B cell (primary cell): ENCODE results near the gene GDA. TPM values are rescaled to one million over a fixed set of nuclear protein-coding genes. Genes with fewer than 3 reads are reported as not detected.

Source experiments
- ATAC-seq: fragments of 200-7000 bp; cut with Tn5 transposase; one replicate; pipeline ENCODE4 v1.10.0; 2021; ENCODE audit warnings: low read depth, mild to moderate bottlenecking, moderate number of reproducible peaks, moderate library complexity
- CTCF ChIA-PET: fragments of 350-600 bp; sonication (Branson Sonifier 250); formaldehyde crosslinking; loops from one replicate; lab custom pipeline; 2021; ENCODE audit warnings: antibody characterized with exemption, inconsistent platforms; lab: Charles Lee
- POLR2A ChIA-PET: fragments of 350-600 bp; sonication (Branson Sonifier 250); formaldehyde crosslinking; loops from one replicate; lab custom pipeline; 2021; ENCODE audit warnings: antibody characterized with exemption; lab: Charles Lee
- DNase-seq: peaks from one replicate; pipeline ENCODE4 v3.0.0; 2013
- H2AFZ ChIP-seq: 2 replicates; pipeline ENCODE4 v1.6.1; 2012; ENCODE audit warnings: mild to moderate bottlenecking, low read depth, low read length; ENCODE audit not compliant: insufficient read depth, poor library complexity, severe bottlenecking
- H3K27ac ChIP-seq, 2 donors: 1 replicate in 1 of 2; 2 replicates in 1 of 2; pipeline ENCODE4 v1.5.1; 2012 to 2013; ENCODE audit warnings: low read length in 2 of 2, mild to moderate bottlenecking in 2 of 2, moderate library complexity in 1 of 2
- H3K27me3 ChIP-seq, 4 experiments: fragments of 200-600 bp in 1 of 4; sonication (generic) in 1 of 4; replicated peaks in 1 of 4; 1 replicate in 2 of 4; 2 replicates in 2 of 4; pipeline versions ENCODE4 v1.6.1 to v1.7.0; 2013 to 2016; ENCODE audit warnings: low read length in 3 of 4, mild to moderate bottlenecking in 2 of 4, mixed read lengths in 1 of 4, moderate library complexity in 1 of 4; ENCODE audit not compliant: insufficient read depth in 4 of 4, control insufficient read depth in 3 of 4; ENCODE audit errors: control extremely low read depth in 1 of 4
- H3K36me3 ChIP-seq, 2 experiments: replicated peaks in 1 of 2; 1 replicate in 1 of 2; 2 replicates in 1 of 2; pipeline versions ENCODE4 v1.6.1 to v1.7.1; 2013; ENCODE audit warnings: low read length in 1 of 2; ENCODE audit not compliant: insufficient read depth in 2 of 2, control insufficient read depth in 1 of 2; ENCODE audit errors: control extremely low read depth in 1 of 2, extremely low read depth in 1 of 2
- H3K4me1 ChIP-seq, 2 donors: fragments of 200-600 bp in 1 of 2; sonication (generic) in 1 of 2; 1 replicate in 1 of 2; 2 replicates in 1 of 2; pipeline versions ENCODE4 v1.5.1 to v1.6.1; 2013 to 2017; ENCODE audit warnings: low read length in 2 of 2; ENCODE audit not compliant: control insufficient read depth in 2 of 2, insufficient read depth in 2 of 2
- H3K4me2 ChIP-seq: replicated peaks from 2 replicates; pipeline ENCODE3; 2012; ENCODE audit warnings: mild to moderate bottlenecking, low read depth, low read length; ENCODE audit not compliant: poor library complexity, severe bottlenecking
- H3K4me3 ChIP-seq, 5 experiments: fragments of 200-600 bp in 1 of 5; sonication (generic) in 1 of 5; 1 replicate in 3 of 5; 2 replicates in 2 of 5; pipeline versions ENCODE4 v1.5.1 to v1.7.0; 2011 to 2016; ENCODE audit warnings: low read length in 4 of 5, mild to moderate bottlenecking in 4 of 5, low read depth in 2 of 5, control low read depth in 1 of 5, moderate library complexity in 1 of 5; ENCODE audit not compliant: insufficient read depth in 1 of 5; ENCODE audit errors: control extremely low read depth in 1 of 5, extremely low read depth in 1 of 5
- H3K79me2 ChIP-seq: fragments of 200-600 bp; sonication (generic); one replicate; pipeline ENCODE4 v1.6.0; 2016; ENCODE audit warnings: low read length; ENCODE audit not compliant: control insufficient read depth, insufficient read depth
- H3K9ac ChIP-seq: fragments of 200-600 bp; sonication (generic); 2 replicates; pipeline ENCODE4 v1.6.1; 2017; ENCODE audit warnings: mild to moderate bottlenecking, low read length, moderate library complexity
- H3K9me3 ChIP-seq, 3 donors: one replicate each; pipeline versions ENCODE4 v1.6.1 to v1.7.1; 2013; ENCODE audit warnings: low read length in 2 of 3; ENCODE audit not compliant: control insufficient read depth in 2 of 3, insufficient read depth in 1 of 3; ENCODE audit errors: control extremely low read depth in 1 of 3
- H4K20me1 ChIP-seq: 2 replicates; pipeline ENCODE4 v1.6.0; 2012; ENCODE audit warnings: mild to moderate bottlenecking, low read length; ENCODE audit not compliant: insufficient read depth, control insufficient read depth, poor library complexity, severe bottlenecking
- H3K27ac Mint-ChIP-seq: one replicate; pipeline ENCODE4 v1.8.0; 2021; ENCODE audit warnings: mixed read lengths
- H3K27me3 Mint-ChIP-seq: one replicate; pipeline ENCODE4 v1.8.0; 2021; ENCODE audit warnings: mixed read lengths
- H3K4me1 Mint-ChIP-seq: one replicate; pipeline ENCODE4 v1.8.0; 2021; ENCODE audit warnings: mixed read lengths
- H3K4me3 Mint-ChIP-seq: one replicate; pipeline ENCODE4 v1.8.0; 2021; ENCODE audit warnings: mixed read lengths
- H3K9me3 Mint-ChIP-seq: one replicate; pipeline ENCODE4 v1.8.0; 2022; ENCODE audit warnings: mixed read lengths; ENCODE audit not compliant: insufficient read depth
- CTCF ChIP-seq: fragments of 200-600 bp; IDR thresholded peaks from one replicate; pipeline ENCODE4 v1.8.0; 2022; ENCODE audit warnings: antibody characterized with exemption, mild to moderate bottlenecking
- EZH2 ChIP-seq: IDR thresholded peaks from 2 replicates; pipeline ENCODE4 v1.6.1; 2012; ENCODE audit warnings: borderline replicate concordance, low read depth, mild to moderate bottlenecking, moderate library complexity, low read length; ENCODE audit not compliant: insufficient read depth, poor library complexity, severe bottlenecking
- WGBS: methylation state at CpG from one replicate; pipeline ENCODE4 v1.1.5; 2013; ENCODE audit warnings: missing lambda C conversion rate; ENCODE audit not compliant: insufficient coverage; 5-methylcytosine and 5-hydroxymethylcytosine counted together
- intact Hi-C: fragments of 100-400 bp; cut with micrococcal nuclease; formaldehyde crosslinking; loops from one replicate; pipeline ENCODE4 v1.10.0; 2022
- polyA minus RNA-seq: library from RNA; depleted of rRNA, polyadenylated mRNA; stranded (reverse); fragments of >200 nt; gene quantifications from 2 replicates; pipeline ENCODE4 v1.2.3, GENCODE V29; 2012
- polyA plus RNA-seq: library from polyadenylated mRNA; depleted of rRNA; stranded (reverse); fragments of >200 nt; gene quantifications from 2 replicates; pipeline ENCODE4 v1.2.3, GENCODE V29; 2012
- total RNA-seq, 2 donors: library from RNA; stranded (reverse); fragments of 120-200 nt in 1 of 2; gene quantifications; 1 replicate in 1 of 2; 2 replicates in 1 of 2; pipeline versions ENCODE4 v1.2.3 to v1.2.4, GENCODE V29; 2013 to 2022

GDA gene
- total RNA-seq (not detected in 2 replicates), polyA plus RNA-seq (0.09 TPM in 1 of 2 replicates, not detected in the other), polyA minus RNA-seq (0.14 TPM in 1 of 2 replicates, not detected in the other)
- total RNA-seq (2013), result 0.02 TPM

DNA sequence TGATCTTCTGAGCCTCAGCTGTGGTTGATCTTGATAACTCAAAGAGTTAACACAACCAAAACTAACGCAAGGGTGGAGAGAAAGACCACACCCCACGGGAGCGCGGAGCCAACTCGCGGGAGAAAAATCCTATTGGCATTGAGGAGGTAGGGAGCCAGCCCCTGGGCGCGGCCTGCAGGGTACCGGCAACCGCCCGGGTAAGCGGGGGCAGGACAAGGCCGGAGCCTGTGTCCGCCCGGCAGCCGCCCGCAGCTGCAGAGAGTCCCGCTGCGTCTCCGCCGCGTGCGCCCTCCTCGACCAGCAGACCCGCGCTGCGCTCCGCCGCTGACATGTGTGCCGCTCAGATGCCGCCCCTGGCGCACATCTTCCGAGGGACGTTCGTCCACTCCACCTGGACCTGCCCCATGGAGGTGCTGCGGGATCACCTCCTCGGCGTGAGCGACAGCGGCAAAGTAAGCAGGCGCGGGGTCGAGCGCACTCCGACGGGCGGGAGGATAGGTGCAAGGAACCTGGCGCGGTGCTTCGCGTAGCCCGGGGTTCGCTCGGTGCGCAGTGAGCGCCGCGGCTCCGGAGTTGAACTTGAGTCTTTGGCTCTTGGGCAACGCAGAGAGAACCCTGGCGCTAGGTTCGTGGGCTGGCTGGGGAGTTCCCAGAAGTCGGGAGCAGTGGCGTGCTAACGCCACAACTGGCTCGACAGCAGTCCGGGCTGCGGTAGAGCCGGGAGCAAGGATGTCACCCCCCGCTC lies at the start of gene GDA:
GDA (plus strand) TSS at position 210 of the 745 bp plus-strand sequence; CDS start at position 330, 120 bp downstream.
- H3K36me3 ChIP-seq, result no peaks in the 10 kb centered on the region
- DNase-seq, result peak; percentile 9
- no peaks in the 10 kb centered on the region for H3K9me3 Mint-ChIP-seq
- no peak within 1 kb of the TSS for H3K27ac Mint-ChIP-seq
- H3K9me3 ChIP-seq, result peaks cover 0 to 5% (median 0%) of the 10 kb centered on the region in 3 donors
- intact Hi-C loops, result no loop called here
- H3K79me2 ChIP-seq, result no peaks in the 10 kb centered on the region
- ChIA-PET POLR2A (no interaction called here), CTCF (no interaction called here)
- no peak for ATAC-seq
- no peak for TF ChIP-seq EZH2
- no peak for TF ChIP-seq CTCF
- peak within 1 kb of the TSS; percentile 67 for H3K4me3 Mint-ChIP-seq
- peak within 1 kb of the TSS; percentile 67 for H3K4me2 ChIP-seq
- no peaks in the 10 kb centered on the region for H4K20me1 ChIP-seq
- H3K4me1 Mint-ChIP-seq, result peaks cover 16% of the 10 kb centered on the region
- peaks cover 41% of the 10 kb centered on the region for H3K27me3 Mint-ChIP-seq
- H3K27ac ChIP-seq, result no peak within 1 kb of the TSS
- H2AFZ ChIP-seq, result peak within 1 kb of the TSS; percentile 46
- no peak within 1 kb of the TSS for H3K9ac ChIP-seq
- H3K4me3 ChIP-seq, result peak within 1 kb of the TSS in 2 of 5 experiments; percentile 8 to 19
- WGBS, result 6% methylated on average over 68 of the region's 70 CpGs
- peaks cover 16 to 19% of the 10 kb centered on the region in 2 donors for H3K4me1 ChIP-seq
- H3K27me3 ChIP-seq, result peaks cover 0 to 23% (median 15%) of the 10 kb centered on the region in 4 experiments

DNA sequence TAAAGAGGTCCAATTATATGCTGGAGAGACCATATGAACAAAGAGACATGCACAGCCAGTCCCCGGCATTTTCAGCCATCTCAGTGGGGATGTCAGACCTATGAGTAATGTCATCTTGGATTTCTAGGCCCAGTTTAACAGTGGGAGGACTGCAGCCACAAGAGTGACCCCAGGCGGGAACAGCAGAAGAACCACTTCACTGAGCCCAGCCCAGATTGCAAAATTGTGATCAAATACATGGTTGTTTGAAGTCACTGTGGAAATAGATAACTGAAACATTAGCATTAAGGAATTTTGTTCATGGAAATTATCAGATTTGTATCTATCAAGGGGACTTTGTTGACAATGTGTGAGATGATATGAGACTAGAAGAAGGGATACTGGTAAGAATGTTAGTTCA lies 46.7 kb upstream of the GDA start:
- no peaks in the 10 kb centered on the region for H3K27me3 ChIP-seq
- no peaks in the 10 kb centered on the region for H3K79me2 ChIP-seq
- Mint-ChIP-seq H3K4me3 (no peak overlapping the region), H3K4me1 (no peaks in the 10 kb centered on the region), H3K27me3 (no peaks in the 10 kb centered on the region), H3K27ac (no peak overlapping the region), H3K9me3 (no peaks in the 10 kb centered on the region)
- H3K4me2 ChIP-seq, result no peak overlapping the region
- H3K9me3 ChIP-seq, result no peaks in the 10 kb centered on the region
- no peak overlapping the region for H3K4me3 ChIP-seq
- H4K20me1 ChIP-seq, result no peaks in the 10 kb centered on the region
- DNase-seq (no peak), ATAC-seq (no peak)
- no peaks in the 10 kb centered on the region for H3K36me3 ChIP-seq
- intact Hi-C loops, result no loop called here
- no peak overlapping the region for H3K9ac ChIP-seq
- ChIA-PET POLR2A (no interaction called here), CTCF (no interaction called here)
- H3K4me1 ChIP-seq, result no peaks in the 10 kb centered on the region
- TF ChIP-seq CTCF, result no peak
- TF ChIP-seq EZH2, result no peak
- no peak overlapping the region for H3K27ac ChIP-seq
- WGBS, result 100% methylated on average over 2 of the region's 2 CpGs
- H2AFZ ChIP-seq, result no peak overlapping the region
